Nephron (organoid): ENCODE data around the gene PHIP.

ENCODE experiments used
- H3K27ac Mint-ChIP-seq, 3 experiments: 2 replicates each; pipeline ENCODE4 v1.8.0; 2020; ENCODE audit warnings: mixed read lengths in 3 of 3, mild to moderate bottlenecking in 2 of 3, moderate library complexity in 1 of 3
- H3K27me3 Mint-ChIP-seq: 2 replicates; pipeline ENCODE4 v1.8.0; 2021; ENCODE audit warnings: low read depth, mild to moderate bottlenecking, moderate library complexity, mixed read lengths
- H3K36me3 Mint-ChIP-seq: 2 replicates; pipeline ENCODE4 v1.8.0; 2020; ENCODE audit warnings: low read depth, mixed read lengths
- H3K4me1 Mint-ChIP-seq: 2 replicates; pipeline ENCODE4 v1.8.0; 2020; ENCODE audit warnings: mixed read lengths
- H3K4me3 Mint-ChIP-seq, 3 experiments: 2 replicates each; pipeline ENCODE4 v1.8.0; 2020; ENCODE audit warnings: mild to moderate bottlenecking in 3 of 3, mixed read lengths in 3 of 3, moderate library complexity in 2 of 3
- H3K9me3 Mint-ChIP-seq: 2 replicates; pipeline ENCODE4 v1.8.0; 2020; ENCODE audit warnings: mixed read lengths
- TF ChIP-seq, protein P1 (sequence below), 3 experiments: fragments of 200-600 bp; sonication (generic); IDR thresholded peaks; one replicate each; pipeline ENCODE4 v1.5.0; 2021; ENCODE audit warnings: antibody characterized with exemption in 3 of 3; ENCODE audit not compliant: unreplicated experiment in 3 of 3

Gene PHIP

DNA sequence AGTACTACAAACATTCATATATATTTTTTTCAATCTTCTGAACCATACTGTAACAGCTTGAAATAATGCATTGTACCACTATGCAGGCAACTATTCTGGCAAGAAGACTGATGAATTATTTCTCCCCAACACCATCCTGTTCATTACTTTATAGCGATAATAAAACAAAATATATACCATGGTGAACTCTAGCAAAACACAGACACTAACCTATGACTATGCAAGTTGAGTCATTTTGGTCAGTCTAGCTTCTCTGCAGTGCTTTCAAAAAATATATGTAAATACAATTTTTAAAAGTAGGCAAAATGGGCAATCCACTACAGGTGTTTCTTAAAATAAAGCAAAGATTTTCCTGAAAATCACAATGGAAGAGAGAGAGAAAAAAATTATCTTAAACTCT, 20.3 kb downstream of the PHIP start:
- Mint-ChIP-seq H3K27ac (no peak overlapping the region), H3K4me1 (no peaks in the 10 kb centered on the region), H3K4me3 (no peak overlapping the region)

DNA sequence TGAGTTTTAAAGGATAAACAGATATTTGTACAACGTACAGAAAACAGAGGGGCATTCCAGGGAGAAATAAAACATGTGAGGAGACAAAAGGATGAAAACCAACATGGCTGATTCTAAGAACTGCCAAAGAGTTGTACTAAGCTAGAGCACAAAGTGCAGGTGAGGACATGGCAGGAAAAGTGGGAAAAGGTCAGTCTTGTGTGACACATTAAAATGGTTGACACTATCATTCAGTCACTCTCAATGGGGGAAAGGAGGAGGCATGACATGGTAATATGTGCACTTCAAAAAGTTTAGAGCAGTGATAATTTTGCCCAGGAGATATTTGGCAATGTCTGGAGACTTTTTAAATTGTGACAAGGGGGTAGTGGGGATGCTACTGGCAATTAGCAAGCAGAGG, 21.8 kb downstream of the PHIP start:
- Mint-ChIP-seq H3K4me3 (no peak overlapping the region), H3K9me3 (peaks cover 6% of the 10 kb centered on the region), H3K27ac (no peak overlapping the region), H3K36me3 (peaks cover 86% of the 10 kb centered on the region), H3K4me1 (no peaks in the 10 kb centered on the region), H3K27me3 (no peaks in the 10 kb centered on the region)
- TF ChIP-seq, protein P1, sequence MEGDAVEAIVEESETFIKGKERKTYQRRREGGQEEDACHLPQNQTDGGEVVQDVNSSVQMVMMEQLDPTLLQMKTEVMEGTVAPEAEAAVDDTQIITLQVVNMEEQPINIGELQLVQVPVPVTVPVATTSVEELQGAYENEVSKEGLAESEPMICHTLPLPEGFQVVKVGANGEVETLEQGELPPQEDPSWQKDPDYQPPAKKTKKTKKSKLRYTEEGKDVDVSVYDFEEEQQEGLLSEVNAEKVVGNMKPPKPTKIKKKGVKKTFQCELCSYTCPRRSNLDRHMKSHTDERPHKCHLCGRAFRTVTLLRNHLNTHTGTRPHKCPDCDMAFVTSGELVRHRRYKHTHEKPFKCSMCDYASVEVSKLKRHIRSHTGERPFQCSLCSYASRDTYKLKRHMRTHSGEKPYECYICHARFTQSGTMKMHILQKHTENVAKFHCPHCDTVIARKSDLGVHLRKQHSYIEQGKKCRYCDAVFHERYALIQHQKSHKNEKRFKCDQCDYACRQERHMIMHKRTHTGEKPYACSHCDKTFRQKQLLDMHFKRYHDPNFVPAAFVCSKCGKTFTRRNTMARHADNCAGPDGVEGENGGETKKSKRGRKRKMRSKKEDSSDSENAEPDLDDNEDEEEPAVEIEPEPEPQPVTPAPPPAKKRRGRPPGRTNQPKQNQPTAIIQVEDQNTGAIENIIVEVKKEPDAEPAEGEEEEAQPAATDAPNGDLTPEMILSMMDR (IDR thresholded peaks at IDR 0.05; ENCODE audit: unreplicated experiment in 3 of 3): no peak

More for the DNA sequence above, 20.3 kb downstream of the PHIP start:
- peaks cover 2% of the 10 kb centered on the region for H3K9me3 Mint-ChIP-seq
- TF ChIP-seq, protein P1 (IDR thresholded peaks at IDR 0.05; ENCODE audit: unreplicated experiment in 3 of 3): no peak
- no peaks in the 10 kb centered on the region for H3K27me3 Mint-ChIP-seq
- peaks cover 71% of the 10 kb centered on the region for H3K36me3 Mint-ChIP-seq

DNA sequence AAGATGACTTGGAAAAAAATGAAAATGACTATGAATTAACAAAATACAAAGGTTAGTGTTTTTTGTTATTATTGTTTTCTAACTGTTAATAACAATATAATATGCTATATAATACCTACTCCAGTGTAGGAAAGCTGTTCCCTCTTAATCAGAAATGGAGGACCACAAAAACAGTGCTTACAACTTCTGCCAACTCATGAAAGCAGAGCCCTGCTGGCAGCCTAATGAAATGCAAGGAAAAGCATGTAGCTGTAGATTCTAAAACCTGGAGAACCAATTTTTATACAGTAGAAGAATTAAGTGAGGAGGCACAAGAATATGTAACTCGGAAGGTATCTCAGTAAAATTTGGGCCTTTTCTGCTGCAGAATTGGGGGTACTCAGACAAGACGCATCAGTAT, 29.4 kb downstream of the PHIP start:
- H3K4me1 Mint-ChIP-seq: no peaks in the 10 kb centered on the region
- no peaks in the 10 kb centered on the region for H3K27me3 Mint-ChIP-seq
- no peak overlapping the region for H3K27ac Mint-ChIP-seq
- H3K36me3 Mint-ChIP-seq: peaks cover 78% of the 10 kb centered on the region
- no peak overlapping the region for H3K4me3 Mint-ChIP-seq
- TF ChIP-seq, protein P1 (IDR thresholded peaks at IDR 0.05; ENCODE audit: unreplicated experiment in 3 of 3): peak; percentile 28 to 52 (median 39)
- peaks cover 6% of the 10 kb centered on the region for H3K9me3 Mint-ChIP-seq

DNA sequence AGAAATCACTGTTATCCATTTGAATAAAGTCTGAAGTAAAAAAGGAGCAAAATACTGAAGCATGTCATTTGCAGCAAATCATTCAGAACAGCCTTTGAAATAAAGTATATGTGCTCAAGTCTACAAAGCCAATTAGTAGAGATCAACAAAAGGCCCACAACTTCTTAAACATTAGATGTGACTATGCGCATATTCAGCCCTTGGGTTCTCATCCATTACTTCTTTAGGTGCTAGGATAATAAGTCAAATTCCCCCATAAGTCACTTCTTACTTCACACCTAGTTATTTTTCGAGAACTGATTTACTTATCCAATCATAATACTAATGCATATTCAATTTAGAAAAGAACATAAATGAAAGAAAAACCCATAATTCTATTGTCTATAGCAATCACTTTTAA, 31.0 kb downstream of the PHIP start:
- TF ChIP-seq, protein P1 (IDR thresholded peaks at IDR 0.05; ENCODE audit: unreplicated experiment in 3 of 3): no peak
- peaks cover 70% of the 10 kb centered on the region for H3K36me3 Mint-ChIP-seq
- H3K4me3 Mint-ChIP-seq: no peak overlapping the region
- H3K27ac Mint-ChIP-seq: no peak overlapping the region
- H3K4me1 Mint-ChIP-seq: no peaks in the 10 kb centered on the region
- no peaks in the 10 kb centered on the region for H3K27me3 Mint-ChIP-seq
- H3K9me3 Mint-ChIP-seq: peaks cover under 1% of the 10 kb centered on the region

DNA sequence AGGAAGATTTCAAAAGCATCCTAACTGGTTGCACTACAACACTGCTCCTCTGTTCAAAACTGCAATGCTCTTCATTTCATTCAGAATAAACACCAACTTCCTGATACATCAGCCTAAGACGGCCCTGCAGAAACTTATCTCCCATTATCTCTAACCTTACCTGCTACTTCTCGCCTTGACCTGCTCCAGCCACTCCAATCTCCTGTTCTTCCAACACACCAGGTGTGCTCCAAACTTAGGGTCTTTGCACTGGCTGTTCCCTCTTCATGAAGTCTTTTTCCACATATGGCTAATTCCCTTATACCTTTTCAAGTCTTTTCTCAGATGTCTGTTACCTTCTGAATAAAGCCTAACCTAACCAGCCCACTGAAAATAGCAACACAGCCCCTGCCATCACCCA, 32.1 kb downstream of the PHIP start:
- TF ChIP-seq, protein P1 (IDR thresholded peaks at IDR 0.05; ENCODE audit: unreplicated experiment in 3 of 3): no peak
- H3K27ac Mint-ChIP-seq: peak overlapping the region in 1 of 3 experiments; percentile 0
- H3K27me3 Mint-ChIP-seq: no peaks in the 10 kb centered on the region
- H3K4me1 Mint-ChIP-seq: no peaks in the 10 kb centered on the region
- no peak overlapping the region for H3K4me3 Mint-ChIP-seq
- no peaks in the 10 kb centered on the region for H3K9me3 Mint-ChIP-seq
- peaks cover 66% of the 10 kb centered on the region for H3K36me3 Mint-ChIP-seq

DNA sequence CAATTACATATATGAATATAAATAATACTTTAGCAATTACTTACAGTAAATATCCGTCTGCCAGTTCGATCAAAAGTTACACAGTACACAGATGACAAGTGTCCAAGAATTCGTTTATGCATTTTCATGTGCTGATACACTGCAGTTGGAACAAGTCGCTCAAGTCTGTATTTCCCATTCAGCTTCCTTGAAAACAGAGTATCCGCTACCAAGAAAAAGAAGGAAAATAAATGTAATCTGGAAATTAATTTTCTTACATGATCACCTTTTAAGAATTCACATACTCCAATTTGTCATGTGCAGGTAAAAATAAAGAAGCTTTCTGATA, 35.3 kb downstream of the PHIP start:
- no peaks in the 10 kb centered on the region for H3K9me3 Mint-ChIP-seq
- H3K27ac Mint-ChIP-seq: no peak overlapping the region
- peaks cover 69% of the 10 kb centered on the region for H3K36me3 Mint-ChIP-seq
- no peak overlapping the region for H3K4me3 Mint-ChIP-seq
- TF ChIP-seq, protein P1 (IDR thresholded peaks at IDR 0.05; ENCODE audit: unreplicated experiment in 3 of 3): no peak
- no peaks in the 10 kb centered on the region for H3K27me3 Mint-ChIP-seq
- no peaks in the 10 kb centered on the region for H3K4me1 Mint-ChIP-seq
